Neuronal stem cell (in vitro differentiated cells): Measurements from ENCODE around the gene CAPZA3.

ENCODE experiments used
- DNase-seq: peaks from one replicate; pipeline ENCODE4 v3.0.0-alpha.2; 2013; ENCODE audit warnings: low spot score
- H2AFZ ChIP-seq: one replicate; pipeline ENCODE4 v1.6.1; 2013; ENCODE audit warnings: mild to moderate bottlenecking, low read length, inconsistent platforms
- H2AK5ac ChIP-seq: 2 replicates; pipeline ENCODE4 v1.6.1; 2013; ENCODE audit warnings: low read depth, mild to moderate bottlenecking, inconsistent platforms, low read length, moderate library complexity, mixed read lengths
- H2BK120ac ChIP-seq: 2 replicates; pipeline ENCODE4 v1.6.1; 2013; ENCODE audit warnings: low read depth, mild to moderate bottlenecking, inconsistent platforms, low read length, moderate library complexity, mixed read lengths
- H2BK12ac ChIP-seq: one replicate; pipeline ENCODE4 v1.6.1; 2013; ENCODE audit warnings: low read length, inconsistent platforms
- H2BK15ac ChIP-seq: 2 replicates; pipeline ENCODE4 v1.6.1; 2013; ENCODE audit warnings: mild to moderate bottlenecking, low read length, inconsistent platforms, mixed read lengths
- H2BK5ac ChIP-seq: one replicate; pipeline ENCODE4 v1.6.1; 2013; ENCODE audit warnings: inconsistent platforms, mild to moderate bottlenecking, low read length, moderate library complexity
- H3K14ac ChIP-seq: one replicate; pipeline ENCODE4 v1.6.1; 2013; ENCODE audit warnings: low read length, inconsistent platforms
- H3K18ac ChIP-seq: 2 replicates; pipeline ENCODE4 v1.6.1; 2013; ENCODE audit warnings: low read length, inconsistent platforms
- H3K23ac ChIP-seq: 2 replicates; pipeline ENCODE4 v1.6.1; 2013; ENCODE audit warnings: low read depth, mild to moderate bottlenecking, mixed read lengths, low read length, inconsistent platforms; ENCODE audit not compliant: poor library complexity
- H3K27ac ChIP-seq: replicated peaks from 3 replicates; pipeline ENCODE4 v1.5.1; 2013; ENCODE audit warnings: low read length, inconsistent platforms
- H3K27me3 ChIP-seq, 3 experiments: 2 replicates each; pipeline ENCODE4 v1.6.1; 2013; ENCODE audit warnings: low read length in 3 of 3, mild to moderate bottlenecking in 2 of 3, inconsistent platforms in 1 of 3, low read depth in 1 of 3, mixed read lengths in 1 of 3, moderate library complexity in 1 of 3; ENCODE audit not compliant: control insufficient read depth in 3 of 3, insufficient read depth in 3 of 3
- H3K36me3 ChIP-seq, 2 donors: replicated peaks in 1 of 2; 2 replicates each; pipeline ENCODE4 v1.6.1; 2013; ENCODE audit warnings: low read length in 2 of 2; ENCODE audit not compliant: control insufficient read depth in 2 of 2, insufficient read depth in 2 of 2
- H3K4ac ChIP-seq: 2 replicates; pipeline ENCODE4 v1.6.1; 2013; ENCODE audit warnings: inconsistent platforms, mild to moderate bottlenecking, low read length, moderate library complexity
- H3K4me1 ChIP-seq, 2 donors: 1 replicate in 1 of 2; 2 replicates in 1 of 2; pipeline ENCODE4 v1.6.1; 2013; ENCODE audit warnings: low read length in 2 of 2, low read depth in 1 of 2; ENCODE audit not compliant: control insufficient read depth in 2 of 2, insufficient read depth in 1 of 2
- H3K4me2 ChIP-seq: one replicate; pipeline ENCODE4 v1.6.1; 2013; ENCODE audit warnings: mild to moderate bottlenecking, low read length, inconsistent platforms; ENCODE audit not compliant: insufficient read depth, poor library complexity, severe bottlenecking
- H3K4me3 ChIP-seq, 2 donors: 2 replicates each; pipeline ENCODE4 v1.5.1; 2013; ENCODE audit warnings: low read length in 2 of 2, mild to moderate bottlenecking in 2 of 2, inconsistent platforms in 1 of 2, moderate library complexity in 1 of 2
- H3K79me1 ChIP-seq: one replicate; pipeline ENCODE4 v1.6.1; 2013; ENCODE audit warnings: low read depth, mild to moderate bottlenecking, inconsistent platforms, low read length, moderate library complexity
- H3K9ac ChIP-seq: one replicate; pipeline ENCODE4 v1.6.1; 2013; ENCODE audit warnings: mild to moderate bottlenecking, low read depth, low read length, inconsistent platforms; ENCODE audit not compliant: poor library complexity
- H3K9me3 ChIP-seq, 2 donors: replicated peaks in 1 of 2; 2 replicates each; pipeline versions ENCODE3 to v1.6.1; 2013; ENCODE audit warnings: low read length in 2 of 2, mild to moderate bottlenecking in 2 of 2, inconsistent platforms in 1 of 2, low read depth in 1 of 2, mixed read lengths in 1 of 2, moderate library complexity in 1 of 2; ENCODE audit not compliant: control insufficient read depth in 2 of 2, insufficient read depth in 1 of 2
- H4K8ac ChIP-seq: one replicate; pipeline ENCODE4 v1.6.1; 2013; ENCODE audit warnings: low read depth, mild to moderate bottlenecking, inconsistent platforms, low read length, moderate library complexity
- H4K91ac ChIP-seq: one replicate; pipeline ENCODE4 v1.6.1; 2013; ENCODE audit warnings: low read length, low read depth, mild to moderate bottlenecking, inconsistent platforms; ENCODE audit not compliant: poor library complexity
- WGBS, 2 donors: extraction: QIAGEN DNeasy Blood & Tissue Kit; methylation state at CpG; one replicate each; pipeline ENCODE4 v1.1.7; 2013; ENCODE audit warnings: missing lambda C conversion rate in 2 of 2, mixed read lengths in 1 of 2; ENCODE audit not compliant: insufficient read length in 2 of 2, insufficient replicate concordance in 1 of 2; ENCODE audit errors: extremely low coverage in 2 of 2; 5-methylcytosine and 5-hydroxymethylcytosine counted together

Gene CAPZA3

GRCh38 chr12:18696971-18697602 is 40.8 kb upstream of the CAPZA3 start:
- H2BK5ac ChIP-seq = no peak overlapping the region

GRCh38 chr12:18700271-18700670 is 37.6 kb upstream of the CAPZA3 start:
- WGBS, 2 donors = no CpG with 5 or more reads among the region's 3 CpGs
- no peak overlapping the region for H2AFZ ChIP-seq
- no peak overlapping the region for H3K18ac ChIP-seq
- no peaks in the 10 kb centered on the region for H3K9me3 ChIP-seq
- H2BK5ac ChIP-seq = no peak overlapping the region
- no peaks in the 10 kb centered on the region for H3K27me3 ChIP-seq
- no peak overlapping the region for H2BK12ac ChIP-seq
- H3K27ac ChIP-seq = no peak overlapping the region
- DNase-seq = no peak
- no peak overlapping the region for H3K4ac ChIP-seq
- peaks cover 3 to 4% of the 10 kb centered on the region in 2 donors for H3K4me1 ChIP-seq
- no peak overlapping the region for H2BK15ac ChIP-seq
- H4K8ac ChIP-seq = no peak overlapping the region
- no peak overlapping the region for H3K14ac ChIP-seq
- H3K9ac ChIP-seq = no peak overlapping the region
- H3K79me1 ChIP-seq = no peaks in the 10 kb centered on the region
- H3K4me2 ChIP-seq = no peak overlapping the region
- H4K91ac ChIP-seq = no peak overlapping the region
- no peak overlapping the region for H3K23ac ChIP-seq
- H3K4me3 ChIP-seq = no peak overlapping the region
- no peaks in the 10 kb centered on the region for H3K36me3 ChIP-seq
- H2AK5ac ChIP-seq = no peak overlapping the region
- no peak overlapping the region for H2BK120ac ChIP-seq

More at GRCh38 chr12:18696971-18697602, 40.8 kb upstream of the CAPZA3 start:
- no peaks in the 10 kb centered on the region for H3K79me1 ChIP-seq
- no peak for DNase-seq
- no peak overlapping the region for H2AFZ ChIP-seq
- no peak overlapping the region for H3K27ac ChIP-seq
- H3K23ac ChIP-seq = no peak overlapping the region
- no peak overlapping the region for H3K4me3 ChIP-seq
- H4K91ac ChIP-seq = no peak overlapping the region
- no peak overlapping the region for H3K14ac ChIP-seq
- no peak overlapping the region for H3K4me2 ChIP-seq
- no peaks in the 10 kb centered on the region for H3K9me3 ChIP-seq
- no peak overlapping the region for H3K18ac ChIP-seq
- H3K27me3 ChIP-seq = no peaks in the 10 kb centered on the region
- no peak overlapping the region for H2BK15ac ChIP-seq
- H3K4ac ChIP-seq = no peak overlapping the region
- no peak overlapping the region for H4K8ac ChIP-seq
- H2BK12ac ChIP-seq = no peak overlapping the region
- H3K36me3 ChIP-seq = no peaks in the 10 kb centered on the region
- H2AK5ac ChIP-seq = no peak overlapping the region
- H2BK120ac ChIP-seq = no peak overlapping the region
- no peak overlapping the region for H3K9ac ChIP-seq
- H3K4me1 ChIP-seq = peaks cover 0 to 3% of the 10 kb centered on the region in 2 donors

- Histone ChIP-seq H3K9ac (no peak overlapping the region), H3K27ac (no peak overlapping the region), H4K91ac (no peak overlapping the region), H3K23ac (no peak overlapping the region), H3K4me1 (peaks cover 3 to 4% of the 10 kb centered on the region in 2 donors), H3K4me3 (no peak overlapping the region), H3K18ac (no peak overlapping the region), H3K4ac (no peak overlapping the region), H2BK15ac (no peak overlapping the region), H2BK5ac (no peak overlapping the region), H3K9me3 (peaks cover 3% of the 10 kb centered on the region in 2 donors), H3K27me3 (peaks cover 0 to 2% (median 0%) of the 10 kb centered on the region in 3 experiments), H4K8ac (no peak overlapping the region), H2BK120ac (no peak overlapping the region), H3K4me2 (no peak overlapping the region), H3K36me3 (peaks cover 0 to 2% of the 10 kb centered on the region in 2 donors), H2BK12ac (no peak overlapping the region), H2AFZ (no peak overlapping the region), H3K14ac (no peak overlapping the region), H3K79me1 (no peaks in the 10 kb centered on the region), H2AK5ac (no peak overlapping the region)
- DNase-seq = no peak
- no CpG with 5 or more reads among the region's 2 CpGs for WGBS, 2 donors
Measured at GRCh38 chr12:18703321-18703720, 34.6 kb upstream of the CAPZA3 start.

- Histone ChIP-seq H3K4ac (no peak overlapping the region), H2BK15ac (no peak overlapping the region), H3K9ac (no peak overlapping the region), H3K14ac (no peak overlapping the region), H3K4me2 (no peak overlapping the region), H2BK5ac (no peak overlapping the region), H3K18ac (no peak overlapping the region), H3K79me1 (no peaks in the 10 kb centered on the region), H2AK5ac (no peak overlapping the region), H3K27ac (no peak overlapping the region), H3K36me3 (peaks cover 0 to 2% of the 10 kb centered on the region in 2 donors), H2BK120ac (no peak overlapping the region), H3K23ac (no peak overlapping the region), H2AFZ (peak overlapping the region; percentile 47), H4K8ac (no peak overlapping the region), H3K9me3 (peaks cover 3 to 5% of the 10 kb centered on the region in 2 donors), H3K4me1 (peaks cover 3 to 4% of the 10 kb centered on the region in 2 donors), H2BK12ac (no peak overlapping the region), H3K4me3 (no peak overlapping the region), H3K27me3 (peaks cover 0 to 2% (median 0%) of the 10 kb centered on the region in 3 experiments), H4K91ac (no peak overlapping the region)
- no CpG with 5 or more reads among the region's 2 CpGs for WGBS, 2 donors
- no peak for DNase-seq
Measured at GRCh38 chr12:18703911-18704310, 34.0 kb upstream of the CAPZA3 start.
